Kidney epithelial cell (primary cell): Measurements from ENCODE around the gene ZPR1. TPM values are rescaled to one million over a fixed set of nuclear protein-coding genes. Genes with fewer than 3 reads are reported as not detected.
"Not testable (repeated sequence)": the region's sequence is repeated elsewhere in the genome, so short reads cannot be mapped to it uniquely, and the experiment has no call there.

ENCODE experiments used
- DNase-seq: peaks from one replicate; pipeline ENCODE4 v3.0.0-alpha.2; 2010; ENCODE audit warnings: low read depth
- H3K27me3 ChIP-seq: 2 replicates; pipeline ENCODE4 v1.6.0; 2011; ENCODE audit warnings: low read length; ENCODE audit not compliant: control insufficient read depth, insufficient read depth
- H3K36me3 ChIP-seq: 2 replicates; pipeline ENCODE4 v1.5.1; 2011; ENCODE audit warnings: low read length; ENCODE audit not compliant: control insufficient read depth, insufficient read depth
- H3K4me3 ChIP-seq: 2 replicates; pipeline ENCODE4 v1.5.1; 2011; ENCODE audit warnings: low read depth, mild to moderate bottlenecking, control low read depth, low read length
- total RNA-seq: library from RNA; depleted of rRNA; stranded (reverse); fragments of >200 nt; gene quantifications from 2 replicates; pipeline ENCODE4 v1.2.3, GENCODE V29; 2015
- TF ChIP-seq, protein P1 (sequence below): IDR thresholded peaks from 2 replicates; pipeline ENCODE4 v1.5.1; 2011; ENCODE audit warnings: mild to moderate bottlenecking, moderate library complexity, low read length, control low read depth, inconsistent platforms; ENCODE audit not compliant: insufficient read depth, poor library complexity, severe bottlenecking

The ZPR1 gene
- total RNA-seq, 1 donor from 2014 or later, result 82.1 TPM

GRCh38 chr11:116808262-116809175 lies 20.7 kb upstream of the ZPR1 start:
- DNase-seq, result no peak
- H3K36me3 ChIP-seq, result no peaks in the 10 kb centered on the region
- no peaks in the 10 kb centered on the region for H3K27me3 ChIP-seq
- H3K4me3 ChIP-seq, result no peak overlapping the region
- TF ChIP-seq, protein P1, sequence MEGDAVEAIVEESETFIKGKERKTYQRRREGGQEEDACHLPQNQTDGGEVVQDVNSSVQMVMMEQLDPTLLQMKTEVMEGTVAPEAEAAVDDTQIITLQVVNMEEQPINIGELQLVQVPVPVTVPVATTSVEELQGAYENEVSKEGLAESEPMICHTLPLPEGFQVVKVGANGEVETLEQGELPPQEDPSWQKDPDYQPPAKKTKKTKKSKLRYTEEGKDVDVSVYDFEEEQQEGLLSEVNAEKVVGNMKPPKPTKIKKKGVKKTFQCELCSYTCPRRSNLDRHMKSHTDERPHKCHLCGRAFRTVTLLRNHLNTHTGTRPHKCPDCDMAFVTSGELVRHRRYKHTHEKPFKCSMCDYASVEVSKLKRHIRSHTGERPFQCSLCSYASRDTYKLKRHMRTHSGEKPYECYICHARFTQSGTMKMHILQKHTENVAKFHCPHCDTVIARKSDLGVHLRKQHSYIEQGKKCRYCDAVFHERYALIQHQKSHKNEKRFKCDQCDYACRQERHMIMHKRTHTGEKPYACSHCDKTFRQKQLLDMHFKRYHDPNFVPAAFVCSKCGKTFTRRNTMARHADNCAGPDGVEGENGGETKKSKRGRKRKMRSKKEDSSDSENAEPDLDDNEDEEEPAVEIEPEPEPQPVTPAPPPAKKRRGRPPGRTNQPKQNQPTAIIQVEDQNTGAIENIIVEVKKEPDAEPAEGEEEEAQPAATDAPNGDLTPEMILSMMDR, result no peak

DNA sequence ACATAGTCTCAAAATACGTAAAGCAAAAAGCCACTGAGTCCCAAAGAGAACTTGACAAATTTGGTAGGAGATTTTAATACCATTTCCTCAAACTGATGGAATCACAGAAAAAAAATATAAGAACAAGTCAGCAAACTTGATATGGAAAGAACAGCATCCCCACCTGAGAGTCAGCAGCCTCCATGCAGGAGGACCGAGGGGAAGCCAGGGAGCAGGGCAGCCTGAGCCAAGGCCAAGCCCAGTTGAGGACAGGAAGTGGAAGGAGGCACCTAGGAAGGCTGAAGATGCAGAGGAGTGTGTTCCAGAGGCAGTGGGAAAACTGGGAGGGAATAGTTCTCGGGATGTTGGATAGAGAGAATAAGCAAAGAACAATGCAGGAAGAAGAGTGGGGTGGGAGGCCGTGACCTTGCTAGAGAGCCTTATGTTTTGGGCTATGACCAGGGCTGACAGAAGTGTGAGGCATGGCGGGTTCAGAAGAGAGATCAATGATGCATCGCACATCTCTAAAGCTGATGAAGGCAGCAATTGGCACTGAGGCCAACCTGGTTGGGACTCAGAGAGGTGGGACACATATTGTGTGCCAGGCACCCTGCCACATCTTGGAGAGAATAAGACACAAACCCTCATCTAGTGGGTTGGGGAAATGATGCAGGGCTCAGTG lies 19.9 kb upstream of the ZPR1 start:
- no peaks in the 10 kb centered on the region for H3K36me3 ChIP-seq
- no peak for DNase-seq
- TF ChIP-seq, protein P1, result no peak
- no peak overlapping the region for H3K4me3 ChIP-seq
- H3K27me3 ChIP-seq, result no peaks in the 10 kb centered on the region

GRCh38 chr11:116804001-116804400 lies 16.2 kb upstream of the ZPR1 start:
- no peaks in the 10 kb centered on the region for H3K27me3 ChIP-seq
- DNase-seq, result no peak
- H3K36me3 ChIP-seq, result no peaks in the 10 kb centered on the region
- TF ChIP-seq, protein P1, result no peak
- H3K4me3 ChIP-seq, result no peak overlapping the region

GRCh38 chr11:116801662-116802061 lies 13.8 kb upstream of the ZPR1 start:
- H3K4me3 ChIP-seq, H3K27me3 ChIP-seq, H3K36me3 ChIP-seq, DNase-seq: not testable (repeated sequence)

GRCh38 chr11:116800610-116801009 lies 12.8 kb upstream of the ZPR1 start:
- TF ChIP-seq, protein P1, result no peak
- no peak for DNase-seq
- no peaks in the 10 kb centered on the region for H3K27me3 ChIP-seq
- no peaks in the 10 kb centered on the region for H3K36me3 ChIP-seq
- no peak overlapping the region for H3K4me3 ChIP-seq

DNA sequence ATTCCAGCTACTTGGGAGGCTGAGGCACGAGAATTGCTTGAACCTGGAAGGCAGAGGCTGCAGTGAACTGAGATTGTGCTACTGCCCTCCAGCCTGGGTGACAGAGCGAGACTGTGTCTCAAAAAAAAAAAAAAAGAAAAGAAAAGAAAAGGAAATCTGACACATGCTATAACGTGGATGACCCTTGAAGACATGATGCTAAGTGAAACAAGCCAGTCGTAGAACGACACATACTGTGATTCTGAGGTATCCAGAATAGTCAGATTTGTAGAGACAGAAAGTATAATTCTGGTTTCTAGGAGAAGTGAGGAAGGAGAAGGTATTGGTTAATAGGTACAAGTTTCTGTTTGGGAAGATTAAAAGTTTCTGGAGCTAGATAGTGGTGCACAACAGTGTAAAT lies 10.5 kb upstream of the ZPR1 start:
- TF ChIP-seq, protein P1, result no peak
- no peaks in the 10 kb centered on the region for H3K36me3 ChIP-seq
- no peaks in the 10 kb centered on the region for H3K27me3 ChIP-seq
- H3K4me3 ChIP-seq, result no peak overlapping the region
- DNase-seq, result no peak
